ENCODE data around the gene MAP3K20. TPM values are rescaled to one million over a fixed set of nuclear protein-coding genes. Genes with fewer than 3 reads are reported as not detected.

The MAP3K20 gene
- total RNA-seq, 1 donor from 2014 or later = 11.8 TPM

- Mint-ChIP-seq H3K4me3 (ENCODE audit: unreplicated experiment) (no peak overlapping the region), H3K36me3 (ENCODE audit: low read depth, unreplicated experiment) (peaks cover 5% of the 10 kb centered on the region), H3K4me1 (ENCODE audit: unreplicated experiment) (peaks cover 2% of the 10 kb centered on the region), H3K27me3 (ENCODE audit: unreplicated experiment) (no peaks in the 10 kb centered on the region), H3K9me3 (ENCODE audit: unreplicated experiment) (no peaks in the 10 kb centered on the region), H3K27ac (ENCODE audit: unreplicated experiment) (no peak overlapping the region)
- no peak for TF ChIP-seq CTCF (IDR thresholded peaks at IDR 0.05; ENCODE audit: unreplicated experiment)
- DNase-seq (ENCODE audit: low spot score) = no peak
These were observed 47.0 kb upstream of the MAP3K20 start for GRCh38 chr2:173028671-173029070.

- H3K27me3 Mint-ChIP-seq (ENCODE audit: unreplicated experiment) = no peaks in the 10 kb centered on the region
- no peak for DNase-seq (ENCODE audit: low spot score)
- peaks cover 3% of the 10 kb centered on the region for H3K36me3 Mint-ChIP-seq (ENCODE audit: low read depth, unreplicated experiment)
- no peak overlapping the region for H3K4me3 Mint-ChIP-seq (ENCODE audit: unreplicated experiment)
- H3K27ac Mint-ChIP-seq (ENCODE audit: unreplicated experiment) = no peak overlapping the region
- H3K9me3 Mint-ChIP-seq (ENCODE audit: unreplicated experiment) = no peaks in the 10 kb centered on the region
- no peak for TF ChIP-seq CTCF (IDR thresholded peaks at IDR 0.05; ENCODE audit: unreplicated experiment)
- H3K4me1 Mint-ChIP-seq (ENCODE audit: unreplicated experiment) = peaks cover 2% of the 10 kb centered on the region
These were observed 44.8 kb upstream of the MAP3K20 start for GRCh38 chr2:173030561-173031490.

GRCh38 chr2:173032032-173032431 is 43.6 kb upstream of the MAP3K20 start:
- H3K36me3 Mint-ChIP-seq (ENCODE audit: low read depth, unreplicated experiment) = peaks cover 3% of the 10 kb centered on the region
- H3K27me3 Mint-ChIP-seq (ENCODE audit: unreplicated experiment) = no peaks in the 10 kb centered on the region
- TF ChIP-seq CTCF (IDR thresholded peaks at IDR 0.05; ENCODE audit: unreplicated experiment) = no peak
- H3K27ac Mint-ChIP-seq (ENCODE audit: unreplicated experiment) = no peak overlapping the region
- peaks cover 2% of the 10 kb centered on the region for H3K4me1 Mint-ChIP-seq (ENCODE audit: unreplicated experiment)
- no peak for DNase-seq (ENCODE audit: low spot score)
- H3K9me3 Mint-ChIP-seq (ENCODE audit: unreplicated experiment) = no peaks in the 10 kb centered on the region
- H3K4me3 Mint-ChIP-seq (ENCODE audit: unreplicated experiment) = no peak overlapping the region

GRCh38 chr2:173033084-173033483 is 42.6 kb upstream of the MAP3K20 start:
- Mint-ChIP-seq H3K4me3 (ENCODE audit: unreplicated experiment) (no peak overlapping the region), H3K9me3 (ENCODE audit: unreplicated experiment) (no peaks in the 10 kb centered on the region), H3K27ac (ENCODE audit: unreplicated experiment) (no peak overlapping the region), H3K27me3 (ENCODE audit: unreplicated experiment) (no peaks in the 10 kb centered on the region), H3K36me3 (ENCODE audit: low read depth, unreplicated experiment) (peaks cover 3% of the 10 kb centered on the region), H3K4me1 (ENCODE audit: unreplicated experiment) (no peaks in the 10 kb centered on the region)
- DNase-seq (ENCODE audit: low spot score) = no peak
- TF ChIP-seq CTCF (IDR thresholded peaks at IDR 0.05; ENCODE audit: unreplicated experiment) = no peak

GRCh38 chr2:173034143-173034542 is 41.5 kb upstream of the MAP3K20 start:
- H3K36me3 Mint-ChIP-seq (ENCODE audit: low read depth, unreplicated experiment) = peaks cover 3% of the 10 kb centered on the region
- no peaks in the 10 kb centered on the region for H3K4me1 Mint-ChIP-seq (ENCODE audit: unreplicated experiment)
- TF ChIP-seq CTCF (IDR thresholded peaks at IDR 0.05; ENCODE audit: unreplicated experiment) = no peak
- no peak overlapping the region for H3K4me3 Mint-ChIP-seq (ENCODE audit: unreplicated experiment)
- H3K27me3 Mint-ChIP-seq (ENCODE audit: unreplicated experiment) = no peaks in the 10 kb centered on the region
- H3K27ac Mint-ChIP-seq (ENCODE audit: unreplicated experiment) = no peak overlapping the region
- DNase-seq (ENCODE audit: low spot score) = no peak
- H3K9me3 Mint-ChIP-seq (ENCODE audit: unreplicated experiment) = no peaks in the 10 kb centered on the region
